Stimulated activated CD8-positive, alpha-beta memory T cell treated with anti-CD3 and anti-CD28 coated beads, Interleukin-12 subunit alpha, Interleukin-12 subunit beta, amount 100 ng/mL, for 4 hours (primary cell): ENCODE measurements around the gene PRB4.
"Not testable (repeated sequence)": the region's sequence is repeated elsewhere in the genome, so short reads cannot be mapped to it uniquely, and the experiment has no call there.

Source experiments
- DNase-seq: peaks from one replicate; pipeline ENCODE4 v3.0.0-alpha.2; 2020; ENCODE audit warnings: low read depth

Gene PRB4

DNA sequence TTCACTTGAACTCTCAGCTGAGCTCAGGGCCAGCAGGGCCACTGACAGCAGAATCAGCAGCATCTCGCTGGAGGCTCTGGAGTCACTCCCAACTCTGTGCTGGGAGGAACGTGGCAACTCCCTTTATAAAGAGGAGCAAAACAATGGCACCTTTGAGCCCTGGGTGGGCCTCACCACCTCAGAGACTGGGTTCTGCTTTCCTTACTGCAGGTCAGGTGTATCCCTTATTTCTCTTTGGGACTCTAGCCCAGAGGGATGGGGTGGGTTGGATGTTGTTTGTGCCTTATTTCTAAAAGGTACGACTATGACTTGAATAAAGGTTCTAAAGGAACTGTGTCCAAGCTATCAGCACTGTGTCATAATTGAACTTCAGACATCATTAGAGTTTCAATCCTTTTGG lies at the start of gene PRB4:
TSS of gene PRB4 (minus strand) at position 101 of the 400 bp plus-strand sequence. CDS start at position 63, 38 bp downstream.
- DNase-seq: no peak

GRCh38 chr12:11351736-11352135 lies 41.5 kb upstream of the PRB4 start:
- not testable (repeated sequence) for DNase-seq

DNA sequence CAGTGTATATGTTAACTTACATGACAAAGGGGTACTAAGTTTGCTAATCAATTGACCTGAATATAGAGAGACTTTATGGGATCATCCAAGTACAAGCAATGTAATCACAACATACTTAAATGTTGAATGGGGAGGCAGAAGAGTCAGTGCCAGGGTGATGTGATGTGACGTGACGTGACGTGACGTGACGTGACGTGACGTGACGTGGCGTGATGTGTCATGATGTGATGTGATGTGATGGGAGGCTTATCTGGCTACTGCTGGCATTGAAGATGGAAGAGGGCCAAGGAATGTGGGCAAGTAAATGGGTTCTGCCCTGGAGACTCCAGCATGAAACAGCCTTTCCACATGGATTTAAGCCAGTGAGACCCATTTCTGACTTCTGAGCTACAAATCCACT lies 38.2 kb upstream of the PRB4 start:
- DNase-seq: no peak

DNA sequence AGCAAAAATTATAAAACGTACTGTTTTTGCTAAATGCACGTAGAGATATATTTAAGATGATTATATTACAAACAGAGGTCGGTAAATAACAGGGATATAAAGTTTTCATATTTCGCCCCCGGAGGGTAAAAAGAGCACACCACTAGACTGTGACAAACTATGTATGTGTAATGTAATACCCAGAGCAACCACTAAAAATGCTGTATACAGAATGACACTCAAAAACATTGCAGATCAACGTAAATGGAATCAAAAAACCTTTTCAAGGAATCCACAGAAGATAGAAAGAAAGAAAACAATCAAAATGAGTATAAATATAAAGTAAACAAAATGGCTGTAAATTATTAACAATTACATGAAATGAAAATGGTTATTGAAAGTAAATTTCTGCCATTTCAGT lies 37.6 kb upstream of the PRB4 start:
- no peak for DNase-seq

- no peak for DNase-seq
These were observed 34.3 kb upstream of the PRB4 start for GRCh38 chr12:11344500-11344899.

GRCh38 chr12:11324426-11324825 lies 14.2 kb upstream of the PRB4 start:
- no peak for DNase-seq

DNA sequence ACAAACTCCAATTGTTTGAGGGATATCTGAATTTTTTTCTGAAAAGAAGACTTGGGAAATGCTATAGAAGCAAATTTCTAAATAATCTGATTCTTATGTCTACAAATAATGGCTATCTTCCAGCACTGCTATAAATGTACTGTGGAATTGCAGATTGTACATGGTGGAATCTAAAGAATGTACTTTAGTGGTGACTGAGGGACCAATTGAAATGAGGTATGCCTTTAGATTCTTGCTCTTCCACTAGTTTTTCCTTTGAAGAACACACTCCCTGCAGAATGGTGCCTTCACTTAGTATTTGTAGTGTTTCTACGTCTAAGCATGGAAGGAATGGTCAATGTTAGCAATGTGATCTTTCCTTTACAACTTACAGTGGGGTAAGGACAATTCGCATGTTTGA lies 11.7 kb upstream of the PRB4 start:
- DNase-seq: no peak

GRCh38 chr12:11307143-11307542 lies 3.1 kb downstream of the PRB4 start:
- DNase-seq: no peak

DNA sequence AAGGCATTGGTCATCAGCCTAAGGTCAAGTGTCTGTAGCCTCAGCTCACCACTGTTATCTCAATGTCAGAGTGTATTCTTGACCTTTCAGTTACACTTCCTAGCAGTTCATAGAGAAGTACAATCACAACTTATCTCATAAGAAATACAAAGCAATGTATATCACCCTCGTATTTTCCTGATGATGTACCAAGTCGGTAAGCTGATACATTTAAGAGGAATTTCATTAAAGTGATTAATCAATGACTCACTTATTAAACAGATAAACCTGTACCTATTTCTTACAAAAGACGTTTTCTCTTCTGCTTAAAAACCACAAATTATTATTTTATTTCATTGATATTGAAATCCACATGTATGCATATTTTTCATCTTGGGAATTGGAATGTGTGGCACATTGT lies 36.8 kb downstream of the PRB4 start:
- DNase-seq: no peak

- DNase-seq: no peak
These were observed 40.6 kb downstream of the PRB4 start, which contains the start of gene PRB3 for GRCh38 chr12:11269607-11270006. Gene PRB3, minus strand, starts transcription at chr12:11269707. Its CDS starts 38 bp downstream, at chr12:11269669.

DNA sequence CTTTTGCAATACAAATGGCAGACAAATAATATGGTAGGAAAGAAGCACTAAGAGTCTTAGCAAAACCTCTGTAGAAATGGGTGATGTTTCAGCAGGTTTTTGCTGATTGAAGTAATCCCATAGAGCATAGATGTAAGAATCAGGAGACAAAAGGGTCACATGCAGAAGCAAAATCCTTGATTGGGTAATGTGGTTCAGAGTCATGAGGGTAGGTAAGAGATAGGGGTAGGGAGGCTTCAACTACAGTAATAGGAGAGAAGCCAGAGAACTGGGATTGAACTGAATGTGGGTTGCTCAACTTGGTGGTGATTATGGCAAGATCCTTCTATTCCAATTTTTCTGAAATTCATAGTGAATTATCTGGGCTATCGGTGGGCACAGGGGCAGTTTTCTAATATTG lies 45.7 kb downstream of the PRB4 start:
- DNase-seq: no peak
